Esophagus muscularis mucosa (tissue), 4 donors: Measurements from ENCODE around the gene MAGI1. TPM values are rescaled to one million over a fixed set of nuclear protein-coding genes. Genes with fewer than 3 reads are reported as not detected.
"Not testable (repeated sequence)": the region's sequence is repeated elsewhere in the genome, so short reads cannot be mapped to it uniquely, and the experiment has no call there.

Source experiments
- DNase-seq: peaks from one replicate; pipeline ENCODE4 v3.0.0-alpha.2; 2017; ENCODE audit errors: extremely low spot score
- H3K27ac ChIP-seq, 4 donors: fragments of 200-600 bp; sonication (generic); replicated peaks in 1 of 4; 1 replicate in 3 of 4; 2 replicates in 1 of 4; pipeline ENCODE4 v1.5.1; 2016 to 2019; ENCODE audit warnings: mild to moderate bottlenecking in 1 of 4
- H3K27me3 ChIP-seq, 4 donors: fragments of 200-600 bp; sonication (generic); one replicate each; pipeline versions ENCODE4 v1.5.1 to v1.6.0; 2016 to 2019
- H3K36me3 ChIP-seq, 4 donors: fragments of 200-600 bp; sonication (generic); one replicate each; pipeline ENCODE4 v1.5.1; 2016 to 2019
- H3K4me1 ChIP-seq, 4 donors: fragments of 200-600 bp; sonication (generic); one replicate each; pipeline ENCODE4 v1.5.1; 2016 to 2019
- H3K4me3 ChIP-seq, 4 donors: fragments of 200-600 bp; sonication (generic); 1 replicate in 2 of 4; 2 replicates in 2 of 4; pipeline ENCODE4 v1.5.1; 2016 to 2019; ENCODE audit warnings: mild to moderate bottlenecking in 4 of 4, moderate library complexity in 1 of 4
- H3K9me3 ChIP-seq, 4 donors: fragments of 200-600 bp; sonication (generic); 1 replicate in 3 of 4; 2 replicates in 1 of 4; pipeline ENCODE4 v1.5.1; 2016 to 2019
- CTCF ChIP-seq, 3 experiments: fragments of 200-600 bp in 2 of 3; fragments of 450-650 bp in 1 of 3; sonication (generic) in 2 of 3; IDR thresholded peaks; one replicate each; pipeline ENCODE4 v1.5.1; 2017 to 2019; ENCODE audit warnings: antibody characterized with exemption in 3 of 3, mild to moderate bottlenecking in 2 of 3, moderate library complexity in 1 of 3
- EP300 ChIP-seq: sonication (generic); formaldehyde crosslinking; IDR thresholded peaks from one replicate; pipeline ENCODE4 v1.6.1; 2017; ENCODE audit warnings: antibody characterized with exemption
- POLR2A ChIP-seq: fragments of 450-650 bp; IDR thresholded peaks from one replicate; pipeline ENCODE4 v1.6.1; 2017; ENCODE audit warnings: antibody characterized with exemption, moderate library complexity, mild to moderate bottlenecking, low read depth
- POLR2AphosphoS5 ChIP-seq, 2 donors: sonication (generic); formaldehyde crosslinking; IDR thresholded peaks; one replicate each; pipeline ENCODE4 v1.6.1; 2017; ENCODE audit warnings: antibody characterized with exemption in 2 of 2
- WGBS: methylation state at CpG from one replicate; pipeline ENCODE4 v1.1.5; 2018; 5-methylcytosine and 5-hydroxymethylcytosine counted together
- intact Hi-C: fragments of 100-400 bp; cut with DNase I; formaldehyde crosslinking; loops from one replicate; pipeline ENCODE4 v1.15.1; 2023
- total RNA-seq, 4 donors: library from RNA; depleted of rRNA; stranded (reverse); fragments of >200 nt; gene quantifications; one replicate each; pipeline versions ENCODE4 v1.1.0 to v1.2.1, GENCODE V29; 2016

The MAGI1 gene
- total RNA-seq, 4 donors from 2014 or later = 17.1 to 35.1 (median 25.2) TPM

GRCh38 chr3:65521032-65521431 is 517.7 kb downstream of the MAGI1 start:
- intact Hi-C loops = no loop called here
- WGBS = 72% methylated on average over 2 of the region's 2 CpGs
- H3K27ac ChIP-seq = no peak overlapping the region
- no peaks in the 10 kb centered on the region for H3K27me3 ChIP-seq
- H3K36me3 ChIP-seq = no peaks in the 10 kb centered on the region
- H3K4me1 ChIP-seq = peaks cover 0 to 24% (median 9%) of the 10 kb centered on the region in 4 donors
- TF ChIP-seq CTCF (IDR thresholded peaks at IDR 0.05) (no peak), POLR2A (no peak)
- no peaks in the 10 kb centered on the region for H3K9me3 ChIP-seq
- DNase-seq = no peak
- H3K4me3 ChIP-seq = no peak overlapping the region

- WGBS = 96% methylated on average over 5 of the region's 5 CpGs
- H3K4me1 ChIP-seq = peaks cover 0 to 5% (median 0%) of the 10 kb centered on the region in 4 donors
- H3K27me3 ChIP-seq = no peaks in the 10 kb centered on the region
- H3K9me3 ChIP-seq = no peaks in the 10 kb centered on the region
- no peak overlapping the region for H3K4me3 ChIP-seq
- no peaks in the 10 kb centered on the region for H3K36me3 ChIP-seq
- TF ChIP-seq POLR2AphosphoS5 (IDR thresholded peaks at IDR 0.05) (no peak), EP300 (no peak), POLR2A (no peak)
- no peak overlapping the region for H3K27ac ChIP-seq
- intact Hi-C loops = no loop called here
- no peak for DNase-seq
These were observed 521.7 kb downstream of the MAGI1 start for GRCh38 chr3:65516998-65517397.

GRCh38 chr3:65514317-65514716 is 524.4 kb downstream of the MAGI1 start:
- H3K27me3 ChIP-seq, DNase-seq, H3K27ac ChIP-seq, H3K4me3 ChIP-seq, H3K4me1 ChIP-seq, H3K36me3 ChIP-seq, intact Hi-C loops, H3K9me3 ChIP-seq: not testable (repeated sequence)
- WGBS = 90% methylated on average over 1 of the region's 1 CpG

GRCh38 chr3:65509423-65509794 is 529.3 kb downstream of the MAGI1 start:
- H3K36me3 ChIP-seq, H3K27ac ChIP-seq, H3K9me3 ChIP-seq, intact Hi-C loops, H3K27me3 ChIP-seq, H3K4me1 ChIP-seq, DNase-seq: not testable (repeated sequence)
- H3K4me3 ChIP-seq = peak overlapping the region in 1 of 4 donors; percentile 39
- 90% methylated on average over 20 of the region's 24 CpGs for WGBS

GRCh38 chr3:65508750-65509422 is 529.8 kb downstream of the MAGI1 start:
- no peaks in the 10 kb centered on the region for H3K27me3 ChIP-seq
- no peak overlapping the region for H3K27ac ChIP-seq
- 85% methylated on average over 9 of the region's 9 CpGs for WGBS
- intact Hi-C loops = no loop called here
- no peak for DNase-seq
- no peaks in the 10 kb centered on the region for H3K9me3 ChIP-seq
- no peaks in the 10 kb centered on the region for H3K4me1 ChIP-seq
- H3K4me3 ChIP-seq = peak overlapping the region in 1 of 4 donors; percentile 39
- no peaks in the 10 kb centered on the region for H3K36me3 ChIP-seq
- TF ChIP-seq CTCF (IDR thresholded peaks at IDR 0.05) (no peak), POLR2A (no peak), EP300 (no peak), POLR2AphosphoS5 (IDR thresholded peaks at IDR 0.05) (no peak)

GRCh38 chr3:65507437-65507836 is 531.3 kb downstream of the MAGI1 start:
- H3K4me3 ChIP-seq = no peak overlapping the region
- no peak for DNase-seq
- 73% methylated on average over 3 of the region's 3 CpGs for WGBS
- intact Hi-C loops = no loop called here
- H3K9me3 ChIP-seq = no peaks in the 10 kb centered on the region
- TF ChIP-seq POLR2AphosphoS5 (IDR thresholded peaks at IDR 0.05) (no peak), EP300 (no peak), POLR2A (no peak), CTCF (IDR thresholded peaks at IDR 0.05) (no peak)
- H3K27ac ChIP-seq = no peak overlapping the region
- no peaks in the 10 kb centered on the region for H3K27me3 ChIP-seq
- no peaks in the 10 kb centered on the region for H3K36me3 ChIP-seq
- no peaks in the 10 kb centered on the region for H3K4me1 ChIP-seq
